Body of pancreas (tissue), 4 donors: ENCODE results near the gene DNAJB1.
"Not testable (repeated sequence)": the region's sequence is repeated elsewhere in the genome, so short reads cannot be mapped to it uniquely, and the experiment has no call there.

Experiments
- POLR2A ChIP-seq, 3 donors: fragments of 450-650 bp; IDR thresholded peaks; one replicate each; pipeline ENCODE4 v1.6.1; 2016; ENCODE audit warnings: antibody characterized with exemption in 3 of 3, mild to moderate bottlenecking in 2 of 3
- TF ChIP-seq, protein P1 (sequence below), 7 experiments: fragments of 450-650 bp in 4 of 7; fragments of 200-600 bp in 3 of 7; sonication (generic) in 3 of 7; IDR thresholded peaks; one replicate each; pipeline ENCODE4 v1.5.1; 2016 to 2019; ENCODE audit warnings: antibody characterized with exemption in 7 of 7

- TF ChIP-seq, protein P1, sequence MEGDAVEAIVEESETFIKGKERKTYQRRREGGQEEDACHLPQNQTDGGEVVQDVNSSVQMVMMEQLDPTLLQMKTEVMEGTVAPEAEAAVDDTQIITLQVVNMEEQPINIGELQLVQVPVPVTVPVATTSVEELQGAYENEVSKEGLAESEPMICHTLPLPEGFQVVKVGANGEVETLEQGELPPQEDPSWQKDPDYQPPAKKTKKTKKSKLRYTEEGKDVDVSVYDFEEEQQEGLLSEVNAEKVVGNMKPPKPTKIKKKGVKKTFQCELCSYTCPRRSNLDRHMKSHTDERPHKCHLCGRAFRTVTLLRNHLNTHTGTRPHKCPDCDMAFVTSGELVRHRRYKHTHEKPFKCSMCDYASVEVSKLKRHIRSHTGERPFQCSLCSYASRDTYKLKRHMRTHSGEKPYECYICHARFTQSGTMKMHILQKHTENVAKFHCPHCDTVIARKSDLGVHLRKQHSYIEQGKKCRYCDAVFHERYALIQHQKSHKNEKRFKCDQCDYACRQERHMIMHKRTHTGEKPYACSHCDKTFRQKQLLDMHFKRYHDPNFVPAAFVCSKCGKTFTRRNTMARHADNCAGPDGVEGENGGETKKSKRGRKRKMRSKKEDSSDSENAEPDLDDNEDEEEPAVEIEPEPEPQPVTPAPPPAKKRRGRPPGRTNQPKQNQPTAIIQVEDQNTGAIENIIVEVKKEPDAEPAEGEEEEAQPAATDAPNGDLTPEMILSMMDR (IDR thresholded peaks at IDR 0.05) = peak in 1 of 7 experiments; percentile 11
- TF ChIP-seq POLR2A (IDR thresholded peaks at IDR 0.05) = not testable (repeated sequence)
Observed at GRCh38 chr19:14551134-14552005, 33.2 kb upstream of the DNAJB1 start.
